Activated CD4-positive, alpha-beta T cell treated with anti-CD3 and anti-CD28 coated beads, Interleukin-2, amount 50 U/mL, for 24 hours (primary cell): ENCODE measurements around the gene RPL36A.

Experiments used
- DNase-seq, 2 donors: peaks; one replicate each; pipeline ENCODE4 v3.0.0-alpha.2; 2020; ENCODE audit warnings: low read depth in 1 of 2, low spot score in 1 of 2

The RPL36A gene

GRCh38 chrX:101390664-101391525 lies at the start of gene RPL36A:
RPL36A (plus strand) TSS chrX:101391011; CDS start chrX:101391044, 33 bp downstream.
- peak; percentile 67 to 83 for DNase-seq

- no peak for DNase-seq
These were observed 42.9 kb upstream of the RPL36A start for GRCh38 chrX:101347859-101348451.

GRCh38 chrX:101348452-101349192 lies 42.2 kb upstream of the RPL36A start, which contains the start of gene TIMM8A:
TIMM8A (minus strand) TSS chrX:101348742; CDS start chrX:101348664, 78 bp downstream.
- peak; percentile 42 to 74 for DNase-seq

- DNase-seq, result no peak
These were observed 41.6 kb upstream of the RPL36A start for GRCh38 chrX:101349193-101349562.

- no peak for DNase-seq
These were observed 33.5 kb upstream of the RPL36A start for GRCh38 chrX:101357166-101357795.

GRCh38 chrX:101359966-101360365 lies 30.8 kb upstream of the RPL36A start:
- no peak for DNase-seq

- no peak for DNase-seq
These were observed 30.4 kb upstream of the RPL36A start for GRCh38 chrX:101360390-101360789.

- no peak for DNase-seq
These were observed 28.7 kb upstream of the RPL36A start for GRCh38 chrX:101362116-101362515.

- DNase-seq, result no peak
These were observed 28.1 kb upstream of the RPL36A start for GRCh38 chrX:101362757-101363156.

GRCh38 chrX:101365301-101365795 lies 25.5 kb upstream of the RPL36A start:
- DNase-seq, result no peak

GRCh38 chrX:101368800-101369199 lies 22.0 kb upstream of the RPL36A start:
- no peak for DNase-seq

- no peak for DNase-seq
These were observed 21.1 kb upstream of the RPL36A start for GRCh38 chrX:101369687-101370086.

GRCh38 chrX:101370888-101371504 lies 19.8 kb upstream of the RPL36A start:
- DNase-seq, result no peak

GRCh38 chrX:101377547-101377946 lies 13.3 kb upstream of the RPL36A start:
- DNase-seq, result no peak

- no peak for DNase-seq
These were observed 7.1 kb upstream of the RPL36A start for GRCh38 chrX:101383679-101384205.

GRCh38 chrX:101385026-101385684 lies 5.7 kb upstream of the RPL36A start:
- no peak for DNase-seq

GRCh38 chrX:101385795-101386541 lies 4.8 kb upstream of the RPL36A start, which contains the start of gene BTK:
BTK (minus strand) TSS chrX:101386191; CDS start chrX:101375284, 10,907 bp downstream.
- no peak for DNase-seq

- DNase-seq, result no peak
These were observed 4.3 kb upstream of the RPL36A start for GRCh38 chrX:101386542-101386885.

- DNase-seq, result no peak
These were observed 2.2 kb upstream of the RPL36A start for GRCh38 chrX:101388604-101389003.
